Measurements from ENCODE around the gene VWA8.

- TF ChIP-seq CTCF (IDR thresholded peaks at IDR 0.05; ENCODE audit: low read length) = no peak
- no peak for TF ChIP-seq EZH2phosphoT487 (IDR thresholded peaks at IDR 0.05; ENCODE audit: low read length)
Measured at GRCh38 chr13:41654796-41655195, 306.1 kb downstream of the VWA8 start.
